Thymus (tissue), 11 donors: Measurements from ENCODE around the gene CPT1A. TPM values are rescaled to one million over a fixed set of nuclear protein-coding genes. Genes with fewer than 3 reads are reported as not detected.
A peak's percentile ranks its signal among the peaks of the same experiment; 100 is the strongest.
"Not testable (repeated sequence)": the region's sequence is repeated elsewhere in the genome, so short reads cannot be mapped to it uniquely, and the experiment has no call there.

Experiments
- DNase-seq, 9 donors: peaks; one replicate each; pipeline ENCODE4 v3.0.0-alpha.2; 2013; ENCODE audit warnings: low spot score in 9 of 9, low read depth in 6 of 9, missing footprints in 1 of 9
- H3K27ac ChIP-seq, 2 donors: one replicate each; pipeline ENCODE4 v1.5.1; 2013; ENCODE audit warnings: control low read depth in 1 of 2, low read depth in 1 of 2, low read length in 1 of 2, mild to moderate bottlenecking in 1 of 2, moderate library complexity in 1 of 2
- H3K27me3 ChIP-seq, 2 donors: one replicate each; pipeline ENCODE4 v1.5.1; 2013; ENCODE audit warnings: low read length in 1 of 2; ENCODE audit not compliant: control insufficient read depth in 2 of 2, insufficient read depth in 1 of 2
- H3K36me3 ChIP-seq, 2 donors: one replicate each; pipeline ENCODE4 v1.5.1; 2013; ENCODE audit warnings: low read length in 1 of 2, mild to moderate bottlenecking in 1 of 2, moderate library complexity in 1 of 2; ENCODE audit not compliant: control insufficient read depth in 2 of 2, insufficient read depth in 2 of 2
- H3K4me1 ChIP-seq, 2 donors: one replicate each; pipeline ENCODE4 v1.5.1; 2013; ENCODE audit warnings: low read length in 2 of 2; ENCODE audit not compliant: control insufficient read depth in 2 of 2, insufficient read depth in 2 of 2
- H3K4me3 ChIP-seq, 2 donors: one replicate each; pipeline ENCODE4 v1.5.1; 2013; ENCODE audit warnings: low read length in 2 of 2, control low read depth in 1 of 2, mild to moderate bottlenecking in 1 of 2
- H3K9me3 ChIP-seq, 2 donors: one replicate each; pipeline ENCODE4 v1.5.1; 2013; ENCODE audit warnings: low read length in 1 of 2, mild to moderate bottlenecking in 1 of 2; ENCODE audit not compliant: control insufficient read depth in 2 of 2, insufficient read depth in 1 of 2
- WGBS: extraction: QIAGEN DNeasy Blood & Tissue Kit; methylation state at CpG from one replicate; pipeline ENCODE4 v1.1.7; 2013; 5-methylcytosine and 5-hydroxymethylcytosine counted together
- polyA plus RNA-seq: library from polyadenylated mRNA; stranded (reverse); fragments of 200-250 nt; gene quantifications from one replicate; pipeline ENCODE4 v1.2.3, GENCODE V29; 2013
- total RNA-seq: library from RNA; stranded (reverse); fragments of 120-200 nt; gene quantifications from one replicate; pipeline ENCODE4 v1.2.4, GENCODE V29; 2013
- donor health status: healthy.

The CPT1A gene
- total and polyA plus RNA-seq, 2 donors: 7.1 to 19.0 TPM

- Histone ChIP-seq H3K4me1 (peaks cover 2 to 3% of the 10 kb centered on the region in 2 donors), H3K36me3 (no peaks in the 10 kb centered on the region), H3K27ac (no peak overlapping the region), H3K9me3 (no peaks in the 10 kb centered on the region), H3K27me3 (peaks cover 24 to 48% of the 10 kb centered on the region in 2 donors), H3K4me3 (no peak overlapping the region)
- no peak for DNase-seq
- 95% methylated on average over 8 of the region's 8 CpGs for WGBS
These were observed 15.4 kb upstream of the CPT1A start for GRCh38 chr11:68857037-68857586.

- 97% methylated on average over 21 of the region's 21 CpGs for WGBS
- DNase-seq, H3K4me3 ChIP-seq, H3K9me3 ChIP-seq, H3K27ac ChIP-seq, H3K4me1 ChIP-seq, H3K36me3 ChIP-seq: not testable (repeated sequence)
- H3K27me3 ChIP-seq: peaks cover 24 to 52% of the 10 kb centered on the region in 2 donors
These were observed 14.8 kb upstream of the CPT1A start for GRCh38 chr11:68856425-68857030.

GRCh38 chr11:68855205-68855981 is 13.7 kb upstream of the CPT1A start:
- H3K27ac ChIP-seq: no peak overlapping the region
- no peaks in the 10 kb centered on the region for H3K36me3 ChIP-seq
- WGBS: 4% methylated on average over 62 of the region's 62 CpGs
- peaks cover 2 to 3% of the 10 kb centered on the region in 2 donors for H3K4me1 ChIP-seq
- peak overlapping the region in 1 of 2 donors; percentile 31 for H3K4me3 ChIP-seq
- no peaks in the 10 kb centered on the region for H3K9me3 ChIP-seq
- no peak for DNase-seq
- peaks cover 24 to 52% of the 10 kb centered on the region in 2 donors for H3K27me3 ChIP-seq

GRCh38 chr11:68854273-68854958 is 12.7 kb upstream of the CPT1A start:
- H3K4me1 ChIP-seq: peaks cover 2 to 3% of the 10 kb centered on the region in 2 donors
- no peak overlapping the region for H3K4me3 ChIP-seq
- H3K36me3 ChIP-seq: no peaks in the 10 kb centered on the region
- H3K9me3 ChIP-seq: no peaks in the 10 kb centered on the region
- DNase-seq: no peak
- 23% methylated on average over 42 of the region's 42 CpGs for WGBS
- peaks cover 24 to 52% of the 10 kb centered on the region in 2 donors for H3K27me3 ChIP-seq
- no peak overlapping the region for H3K27ac ChIP-seq

- Histone ChIP-seq H3K4me3 (no peak overlapping the region), H3K4me1 (peaks cover 2 to 3% of the 10 kb centered on the region in 2 donors), H3K27me3 (peaks cover 24 to 55% of the 10 kb centered on the region in 2 donors), H3K36me3 (no peaks in the 10 kb centered on the region), H3K9me3 (no peaks in the 10 kb centered on the region), H3K27ac (no peak overlapping the region)
- DNase-seq: no peak
- 91% methylated on average over 8 of the region's 8 CpGs for WGBS
These were observed 10.9 kb upstream of the CPT1A start for GRCh38 chr11:68852628-68853027.

- peaks cover 8 to 9% of the 10 kb centered on the region in 2 donors for H3K4me1 ChIP-seq
- H3K27me3 ChIP-seq: peaks cover 0 to 44% of the 10 kb centered on the region in 2 donors
- H3K9me3 ChIP-seq: peaks cover 0 to 3% of the 10 kb centered on the region in 2 donors
- H3K27ac ChIP-seq: no peak overlapping the region
- H3K4me3 ChIP-seq: no peak overlapping the region
- no peaks in the 10 kb centered on the region for H3K36me3 ChIP-seq
- 97% methylated on average over 15 of the region's 15 CpGs for WGBS
- DNase-seq: no peak
These were observed 6.7 kb upstream of the CPT1A start for GRCh38 chr11:68848429-68848828.

- Histone ChIP-seq H3K4me1 (peaks cover 12 to 20% of the 10 kb centered on the region in 2 donors), H3K36me3 (no peaks in the 10 kb centered on the region), H3K27ac (no peak overlapping the region), H3K27me3 (peaks cover 0 to 45% of the 10 kb centered on the region in 2 donors), H3K4me3 (no peak overlapping the region), H3K9me3 (peaks cover 0 to 3% of the 10 kb centered on the region in 2 donors)
- DNase-seq: no peak
- WGBS: 94% methylated on average over 4 of the region's 4 CpGs
These were observed 5.7 kb upstream of the CPT1A start for GRCh38 chr11:68847395-68847794.

GRCh38 chr11:68845351-68846002 is 3.8 kb upstream of the CPT1A start:
- Histone ChIP-seq H3K27me3 (peaks cover under 1 to 55% of the 10 kb centered on the region in 2 donors), H3K36me3 (no peaks in the 10 kb centered on the region), H3K4me3 (no peak overlapping the region), H3K4me1 (peaks cover 17 to 33% of the 10 kb centered on the region in 2 donors), H3K9me3 (peaks cover 0 to 7% of the 10 kb centered on the region in 2 donors), H3K27ac (no peak overlapping the region)
- DNase-seq: no peak
- 86% methylated on average over 18 of the region's 18 CpGs for WGBS
